AG04450 (cell line): ENCODE measurements around the gene RLN3. TPM values are rescaled to one million over a fixed set of nuclear protein-coding genes. Genes with fewer than 3 reads are reported as not detected.
A peak's percentile ranks its signal among the peaks of the same experiment; 100 is the strongest.
"Not testable (repeated sequence)": the region's sequence is repeated elsewhere in the genome, so short reads cannot be mapped to it uniquely, and the experiment has no call there.

ENCODE experiments used
- CTCF ChIA-PET: fragments of 300-600, 350-600 bp; formaldehyde crosslinking; extraction: SDS; loops from one replicate; lab custom pipeline; 2022; ENCODE audit warnings: antibody characterized with exemption, inconsistent platforms; lab: Charles Lee
- POLR2A ChIA-PET: fragments of 350-600 bp; formaldehyde crosslinking; extraction: SDS; loops from one replicate; lab custom pipeline; 2021; ENCODE audit warnings: antibody characterized with exemption, inconsistent platforms; lab: Yijun Ruan, JAX
- DNase-seq: peaks from one replicate; pipeline ENCODE4 v3.0.0-alpha.2; 2011; ENCODE audit warnings: low read depth, low spot score
- H3K27ac ChIP-seq: one replicate; pipeline ENCODE4 v1.5.1; 2012; ENCODE audit warnings: low read depth, low read length, control low read depth
- H3K27me3 ChIP-seq: one replicate; pipeline ENCODE4 v1.6.0; 2012; ENCODE audit warnings: low read length; ENCODE audit not compliant: control insufficient read depth, insufficient read depth
- H3K4me3 ChIP-seq: 2 replicates; pipeline ENCODE4 v1.5.1; 2011; ENCODE audit warnings: mild to moderate bottlenecking, low read depth, low read length, control low read depth
- H3K9me3 ChIP-seq: 2 replicates; pipeline ENCODE4 v1.5.1; 2012; ENCODE audit warnings: low read length; ENCODE audit not compliant: control insufficient read depth, insufficient read depth
- polyA plus RNA-seq: library from polyadenylated mRNA; depleted of rRNA; stranded (reverse); fragments of >200 nt; gene quantifications from 2 replicates; pipeline ENCODE4 v1.2.3, GENCODE V29; 2011
- TF ChIP-seq, protein P1 (sequence below): IDR thresholded peaks from 2 replicates; pipeline ENCODE4 v1.5.1; 2011; ENCODE audit warnings: low read depth, low read length, control low read depth, inconsistent platforms

RLN3 gene
- polyA plus RNA-seq, 1 experiment, result not detected

DNA sequence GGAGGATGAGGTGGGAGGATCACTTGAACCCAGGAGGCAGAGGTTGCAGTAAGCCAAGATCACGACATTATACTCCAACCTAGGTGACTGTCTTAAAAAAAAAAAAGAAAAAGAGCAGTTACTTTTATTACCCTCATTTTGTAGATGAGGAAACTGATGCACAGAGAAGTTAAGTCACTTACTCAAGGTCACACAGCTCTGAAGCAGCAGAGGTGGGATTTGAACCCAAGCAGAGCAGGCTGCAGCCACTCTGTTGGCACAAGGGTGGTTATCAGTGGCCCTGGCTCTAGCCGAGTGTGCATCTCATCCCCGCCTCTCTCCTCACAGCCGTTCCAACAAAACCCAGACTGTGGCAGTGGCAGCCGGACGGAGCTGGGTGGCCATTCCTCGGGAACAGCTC lies 11.2 kb downstream of the RLN3 start:
- DNase-seq, result no peak
- TF ChIP-seq, protein P1, sequence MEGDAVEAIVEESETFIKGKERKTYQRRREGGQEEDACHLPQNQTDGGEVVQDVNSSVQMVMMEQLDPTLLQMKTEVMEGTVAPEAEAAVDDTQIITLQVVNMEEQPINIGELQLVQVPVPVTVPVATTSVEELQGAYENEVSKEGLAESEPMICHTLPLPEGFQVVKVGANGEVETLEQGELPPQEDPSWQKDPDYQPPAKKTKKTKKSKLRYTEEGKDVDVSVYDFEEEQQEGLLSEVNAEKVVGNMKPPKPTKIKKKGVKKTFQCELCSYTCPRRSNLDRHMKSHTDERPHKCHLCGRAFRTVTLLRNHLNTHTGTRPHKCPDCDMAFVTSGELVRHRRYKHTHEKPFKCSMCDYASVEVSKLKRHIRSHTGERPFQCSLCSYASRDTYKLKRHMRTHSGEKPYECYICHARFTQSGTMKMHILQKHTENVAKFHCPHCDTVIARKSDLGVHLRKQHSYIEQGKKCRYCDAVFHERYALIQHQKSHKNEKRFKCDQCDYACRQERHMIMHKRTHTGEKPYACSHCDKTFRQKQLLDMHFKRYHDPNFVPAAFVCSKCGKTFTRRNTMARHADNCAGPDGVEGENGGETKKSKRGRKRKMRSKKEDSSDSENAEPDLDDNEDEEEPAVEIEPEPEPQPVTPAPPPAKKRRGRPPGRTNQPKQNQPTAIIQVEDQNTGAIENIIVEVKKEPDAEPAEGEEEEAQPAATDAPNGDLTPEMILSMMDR, result no peak
- H3K27ac ChIP-seq, result no peak overlapping the region
- H3K4me3 ChIP-seq, result no peak overlapping the region
- CTCF ChIA-PET, result no interaction called here
- POLR2A ChIA-PET, result no interaction called here
- no peaks in the 10 kb centered on the region for H3K27me3 ChIP-seq
- H3K9me3 ChIP-seq, result no peaks in the 10 kb centered on the region

DNA sequence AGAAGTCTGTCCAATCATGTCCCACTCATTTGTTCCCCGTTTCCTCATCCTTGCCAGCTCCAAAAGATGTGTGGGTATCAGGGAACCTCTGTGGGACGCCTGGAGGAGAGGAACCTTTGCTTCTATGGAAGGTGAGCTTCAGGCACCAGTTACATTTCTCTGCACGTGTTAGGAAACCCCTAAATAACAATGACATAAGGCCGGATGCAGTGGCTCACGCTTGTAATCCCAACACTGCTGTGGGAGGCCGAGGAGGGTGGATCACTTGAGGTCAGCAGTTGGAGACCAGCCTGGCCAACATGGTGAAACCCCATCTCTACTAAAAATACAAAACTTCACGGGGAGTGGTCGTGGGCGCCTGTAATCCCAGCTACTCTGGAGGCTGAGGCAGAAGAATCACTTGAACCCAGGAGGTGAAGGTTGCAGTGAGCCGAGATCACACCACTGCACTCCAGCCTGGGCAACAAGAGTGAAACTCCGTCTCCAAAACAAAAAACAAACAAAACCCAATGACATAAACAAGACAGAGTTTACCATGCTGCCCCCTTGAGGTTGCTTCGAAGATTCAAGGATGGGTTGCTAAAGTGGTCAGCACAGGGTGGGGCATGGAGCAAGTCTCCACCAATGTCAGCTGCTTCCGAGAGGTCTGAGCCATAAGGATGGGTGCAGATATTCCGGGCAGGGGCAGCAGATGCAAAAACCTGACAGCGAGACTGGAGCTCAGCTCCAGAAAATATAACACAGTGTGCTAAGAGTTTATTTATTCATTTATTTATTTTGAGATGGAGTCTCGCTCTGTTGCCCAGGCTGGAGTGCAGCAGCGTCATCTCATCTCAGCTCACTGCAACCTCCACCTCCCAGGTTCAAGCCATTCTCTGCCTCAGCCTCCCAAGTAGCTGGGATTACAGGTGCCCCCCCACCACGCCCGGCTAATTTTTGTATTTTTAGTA lies 15.0 kb downstream of the RLN3 start:
- POLR2A ChIA-PET, H3K9me3 ChIP-seq, DNase-seq, H3K27me3 ChIP-seq, H3K4me3 ChIP-seq, H3K27ac ChIP-seq: not testable (repeated sequence)
- CTCF ChIA-PET, result interaction anchor here (0.6 to 2.2 kb wide), 10 partner anchors 8 to 414 kb away, joined by 3 to 12 read pairs (median 3); partner anchors contain the start of gene IL27RA
- TF ChIP-seq, protein P1, result peak; percentile 52; the same call in 1 of the 2 replicates

DNA sequence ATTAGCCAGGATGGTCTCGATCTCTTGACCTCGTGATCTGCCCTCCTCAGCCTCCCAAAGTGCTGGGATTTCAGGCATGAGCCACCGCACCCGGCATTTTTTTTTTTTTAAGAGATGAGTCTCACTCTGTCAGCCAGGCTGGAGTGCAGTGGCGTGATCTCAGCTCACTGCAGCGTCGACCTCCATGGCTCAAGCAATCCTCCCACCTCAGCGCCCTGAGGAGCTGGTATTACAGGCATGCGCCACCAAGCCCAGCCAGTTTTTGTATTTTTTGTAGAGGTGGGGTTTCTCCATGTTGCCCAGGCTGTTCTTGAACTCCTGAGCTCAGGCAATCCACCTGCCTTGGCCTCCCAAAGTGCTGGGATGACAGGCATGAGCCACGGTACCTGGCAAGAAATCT lies 19.9 kb downstream of the RLN3 start:
- CTCF ChIA-PET, result interaction anchor here (0.6 to 1.1 kb wide), 6 partner anchors 11 to 1073 kb away, joined by 3 to 6 read pairs (median 3); no protein-coding TSS in a partner anchor
- H3K27ac ChIP-seq, H3K9me3 ChIP-seq, DNase-seq, POLR2A ChIA-PET, H3K4me3 ChIP-seq, H3K27me3 ChIP-seq: not testable (repeated sequence)

DNA sequence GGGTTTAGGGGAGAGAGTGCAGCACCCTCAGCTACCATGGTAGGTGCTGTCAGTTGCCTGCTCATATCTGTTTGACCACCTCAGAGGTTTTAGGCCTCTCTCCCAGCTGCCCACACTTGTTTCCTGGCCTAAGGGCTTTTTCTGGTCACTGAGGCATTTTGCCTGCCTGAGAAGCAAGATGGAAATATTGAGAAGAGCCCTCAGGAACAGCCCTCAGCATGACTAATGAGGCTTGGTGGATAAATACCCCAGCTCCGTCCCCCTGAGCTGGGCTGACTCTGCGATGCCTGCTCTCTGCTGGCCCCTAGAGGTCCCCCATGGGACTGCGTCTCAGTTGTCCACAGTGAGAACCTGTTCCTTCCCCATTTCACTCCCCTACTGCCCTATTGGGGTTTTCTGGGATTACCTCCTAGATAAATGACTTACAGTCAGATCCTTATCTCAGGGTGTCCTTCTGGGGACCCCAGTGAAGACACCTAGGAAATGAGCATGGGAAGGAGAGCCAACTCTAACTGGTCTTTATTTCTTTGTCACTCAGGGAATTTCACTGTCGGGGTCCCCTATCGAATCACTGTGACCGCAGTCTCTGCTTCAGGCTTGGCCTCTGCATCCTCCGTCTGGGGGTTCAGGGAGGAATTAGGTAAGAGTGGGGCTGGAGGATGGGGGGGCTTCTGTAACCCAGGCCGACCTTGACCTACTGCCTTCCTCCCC lies 20.6 kb downstream of the RLN3 start:
- Histone ChIP-seq H3K9me3 (peaks cover 9% of the 10 kb centered on the region), H3K27me3 (no peaks in the 10 kb centered on the region), H3K27ac (no peak overlapping the region), H3K4me3 (no peak overlapping the region)
- no peak for DNase-seq
- CTCF ChIA-PET, result interaction anchor here (0.5 to 1.3 kb wide), 8 partner anchors 10 to 127 kb away, joined by 3 to 13 read pairs (median 4); partner anchors contain the start of gene IL27RA
- POLR2A ChIA-PET, result no interaction called here
- TF ChIP-seq, protein P1, result peak; percentile 80

DNA sequence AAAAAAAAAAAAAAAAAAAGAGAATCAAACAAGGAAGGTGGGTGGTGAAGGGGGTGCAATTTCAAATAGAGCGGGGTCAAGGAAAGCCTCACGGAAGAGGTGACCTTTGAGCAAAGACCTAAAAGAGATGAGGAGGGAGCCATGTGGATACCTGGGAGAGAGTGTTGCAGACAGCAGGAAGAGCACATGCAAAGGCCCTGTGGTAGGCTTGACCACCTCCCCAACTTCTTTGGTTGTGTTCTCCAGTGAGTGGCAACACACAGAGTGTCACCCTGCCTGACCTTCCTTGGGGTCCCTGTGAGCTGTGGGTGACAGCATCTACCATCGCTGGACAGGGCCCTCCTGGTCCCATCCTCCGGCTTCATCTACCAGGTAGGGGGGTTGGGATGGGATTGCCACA lies 22.6 kb downstream of the RLN3 start:
- H3K4me3 ChIP-seq, result no peak overlapping the region
- no peak overlapping the region for H3K27ac ChIP-seq
- ChIA-PET POLR2A (no interaction called here), CTCF (interaction anchor here (0.6 to 1.7 kb wide), 4 partner anchors 8 to 45 kb away, joined by 3 to 7 read pairs (median 3); no protein-coding TSS in a partner anchor)
- TF ChIP-seq, protein P1, result no peak
- H3K27me3 ChIP-seq, result no peaks in the 10 kb centered on the region
- DNase-seq, result no peak
- H3K9me3 ChIP-seq, result peaks cover 10% of the 10 kb centered on the region

DNA sequence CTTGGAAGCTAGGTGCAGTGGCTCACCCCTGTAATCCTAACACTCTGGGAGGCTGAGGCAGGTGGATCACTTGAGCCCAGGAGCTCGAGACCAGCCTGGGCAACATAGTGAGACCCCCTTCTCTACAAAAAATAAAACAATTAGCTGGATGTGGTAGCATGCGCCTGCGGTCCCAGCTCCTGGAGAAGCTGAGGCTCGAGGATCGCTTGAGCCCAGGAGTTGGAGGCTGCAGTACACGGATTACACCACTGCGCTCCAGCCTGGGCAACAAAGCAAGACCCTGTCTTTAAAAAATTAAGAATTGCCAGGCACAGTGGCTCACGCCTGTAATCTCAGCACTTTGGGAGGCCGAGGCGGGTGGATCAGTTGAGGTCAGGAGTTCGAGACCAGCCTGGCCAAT lies 23.0 kb downstream of the RLN3 start:
- CTCF ChIA-PET, result interaction anchor here (1.1 to 1.7 kb wide), 2 partner anchors 8 to 9 kb away, joined by 3 to 7 read pairs; no protein-coding TSS in a partner anchor
- H3K4me3 ChIP-seq, DNase-seq, H3K27me3 ChIP-seq, H3K27ac ChIP-seq, POLR2A ChIA-PET: not testable (repeated sequence)
- H3K9me3 ChIP-seq, result peaks cover 10% of the 10 kb centered on the region
